Hindlimb muscle (tissue), 1 donor: Measurements from ENCODE around the gene AQP2. TPM values are rescaled to one million over a fixed set of nuclear protein-coding genes. Genes with fewer than 3 reads are reported as not detected.

ENCODE experiments used
- DNase-seq: peaks from one replicate; pipeline ENCODE4 v3.0.0-alpha.2; 2013
- polyA plus RNA-seq: library from polyadenylated mRNA; unstranded; fragments of 120-200 nt; gene quantifications from one replicate; pipeline ENCODE4 v1.2.1, GENCODE V29; 2013; ENCODE audit not compliant: insufficient read length

The AQP2 gene, protein sequence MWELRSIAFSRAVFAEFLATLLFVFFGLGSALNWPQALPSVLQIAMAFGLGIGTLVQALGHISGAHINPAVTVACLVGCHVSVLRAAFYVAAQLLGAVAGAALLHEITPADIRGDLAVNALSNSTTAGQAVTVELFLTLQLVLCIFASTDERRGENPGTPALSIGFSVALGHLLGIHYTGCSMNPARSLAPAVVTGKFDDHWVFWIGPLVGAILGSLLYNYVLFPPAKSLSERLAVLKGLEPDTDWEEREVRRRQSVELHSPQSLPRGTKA
- polyA plus RNA-seq: not detected

GRCh38 chr12:49950273-49951251, at the start of gene AQP2:
AQP2 (plus strand) TSS chr12:49950737; CDS start chr12:49950831, 94 bp downstream.
- no peak for DNase-seq

GRCh38 chr12:49901026-49901425, 49.5 kb upstream of the AQP2 start:
- no peak for DNase-seq

DNA sequence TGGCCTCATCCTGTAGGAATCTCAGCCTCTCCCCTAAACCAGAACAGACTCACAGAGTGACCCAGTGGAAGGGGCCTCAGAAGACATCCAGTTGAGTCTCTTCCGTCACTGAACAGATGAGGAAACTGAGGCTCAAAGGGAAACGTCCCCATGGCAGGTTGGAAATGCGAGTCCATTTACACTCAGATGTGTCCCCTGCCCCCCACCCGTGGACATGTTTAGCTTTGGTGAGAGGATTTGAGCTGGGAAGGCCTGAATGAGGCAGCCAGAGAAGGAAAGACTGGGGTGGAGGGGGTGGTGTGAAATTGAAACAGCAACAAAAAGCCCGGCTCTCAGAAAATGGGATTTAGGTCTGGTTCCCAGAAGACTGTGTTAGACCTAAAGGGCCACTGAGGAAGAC, 48.6 kb upstream of the AQP2 start:
- no peak for DNase-seq

- DNase-seq: no peak
Observed at GRCh38 chr12:49902399-49903350, 47.9 kb upstream of the AQP2 start.

DNA sequence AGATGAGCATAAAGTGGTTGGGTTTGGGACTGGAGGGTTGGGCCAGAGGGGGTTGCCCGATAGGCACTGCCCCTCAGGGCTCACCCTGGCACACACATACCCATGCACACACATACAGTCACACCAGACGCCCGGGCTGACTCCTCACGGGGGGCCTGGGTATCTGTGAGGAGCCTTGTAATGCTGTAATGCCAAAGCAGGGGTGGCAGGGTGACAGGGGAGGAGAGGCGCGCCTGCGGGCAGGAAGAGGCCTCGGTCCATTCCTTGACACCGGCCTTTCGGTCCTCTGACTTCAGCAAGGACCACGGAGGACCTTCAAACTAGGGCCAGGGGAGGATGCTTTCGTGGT, 47.2 kb upstream of the AQP2 start:
- DNase-seq: no peak

- DNase-seq: peak; percentile 76
Observed at GRCh38 chr12:49903700-49904423, 46.7 kb upstream of the AQP2 start, which contains the start of gene FAIM2. FAIM2 (minus strand) TSS chr12:49903900; CDS start chr12:49903792, 108 bp downstream.

DNA sequence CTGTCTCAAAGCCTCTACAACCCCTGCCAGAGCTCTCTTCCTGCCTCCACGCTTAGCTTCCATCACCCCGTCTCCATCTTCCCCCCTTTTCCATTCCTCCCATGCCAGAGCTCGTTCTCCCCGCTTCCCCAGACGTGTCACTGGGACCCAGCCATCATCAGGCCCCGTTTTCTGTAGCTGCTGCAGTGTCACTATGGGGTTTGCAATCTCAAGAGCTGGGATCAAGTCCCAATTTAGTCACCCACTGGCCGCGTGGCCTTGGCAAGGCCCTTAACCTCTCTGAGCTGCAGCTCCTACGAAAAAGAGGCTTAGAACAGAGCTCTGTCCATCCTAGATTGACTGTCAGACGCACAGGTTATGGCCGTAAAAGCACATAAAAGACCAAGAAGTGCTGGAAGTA, 45.9 kb upstream of the AQP2 start:
- no peak for DNase-seq

- DNase-seq: no peak
Observed at GRCh38 chr12:49905718-49906314, 44.7 kb upstream of the AQP2 start.

DNA sequence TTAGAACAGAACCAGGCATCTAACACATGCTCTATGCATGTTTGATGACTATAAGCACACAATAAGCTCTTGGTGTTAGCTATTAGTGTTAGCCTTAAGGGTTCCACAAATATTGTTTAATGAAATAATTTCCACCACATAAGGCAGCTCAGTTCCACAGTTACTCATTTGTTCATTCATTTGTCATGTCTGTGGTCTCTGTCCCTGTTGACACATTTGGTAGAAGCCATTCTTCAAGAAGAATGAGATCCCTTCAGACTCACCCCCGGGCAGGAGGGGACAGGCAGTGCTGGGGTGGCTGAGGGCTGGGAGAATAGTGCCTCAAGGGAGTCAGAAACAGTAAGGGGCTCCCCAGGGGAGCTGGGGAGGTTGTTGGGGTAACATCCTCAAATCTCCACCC, 43.2 kb upstream of the AQP2 start:
- DNase-seq: no peak

DNA sequence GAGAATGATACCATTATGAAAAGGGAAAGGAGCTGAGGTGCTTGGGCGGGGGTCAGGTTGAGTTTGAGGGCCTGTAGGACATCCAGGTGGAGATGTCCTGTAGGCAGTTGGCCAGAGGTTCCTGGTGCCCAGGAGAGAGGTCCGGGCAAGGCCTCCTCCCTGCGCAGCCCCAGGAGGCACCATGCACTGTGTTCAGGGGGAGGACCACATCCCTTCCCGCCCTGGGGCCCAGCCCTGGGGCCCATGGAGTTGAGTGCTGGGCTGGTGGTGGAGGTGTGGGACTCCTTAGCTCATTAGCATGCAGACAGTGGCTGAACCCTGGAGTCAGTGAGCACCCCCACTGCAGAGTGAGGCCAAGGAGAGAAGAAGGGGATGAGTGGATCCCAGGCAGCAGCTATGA, 41.2 kb upstream of the AQP2 start:
- DNase-seq: no peak

DNA sequence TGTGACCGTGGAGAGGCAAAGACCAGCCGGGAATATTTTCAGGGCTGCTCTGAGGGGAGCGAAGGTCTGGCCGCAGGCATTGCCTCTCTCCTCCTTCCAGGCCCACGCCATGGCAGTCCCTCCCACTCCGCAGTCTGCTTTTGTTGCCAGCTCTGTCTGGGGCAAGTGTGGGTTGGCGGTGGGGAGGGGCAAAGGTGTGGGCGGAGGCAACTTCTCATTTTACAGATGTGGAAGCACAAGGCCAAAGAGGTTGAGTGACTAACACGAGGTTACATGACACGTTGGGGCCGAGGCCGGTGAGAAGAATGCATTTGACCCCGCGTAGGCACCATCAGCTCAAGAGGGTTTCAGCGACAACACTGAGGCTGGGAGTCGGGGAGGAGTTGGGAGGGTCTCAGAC, 40.7 kb upstream of the AQP2 start:
- no peak for DNase-seq

GRCh38 chr12:49910331-49911212, 40.0 kb upstream of the AQP2 start:
- no peak for DNase-seq

DNA sequence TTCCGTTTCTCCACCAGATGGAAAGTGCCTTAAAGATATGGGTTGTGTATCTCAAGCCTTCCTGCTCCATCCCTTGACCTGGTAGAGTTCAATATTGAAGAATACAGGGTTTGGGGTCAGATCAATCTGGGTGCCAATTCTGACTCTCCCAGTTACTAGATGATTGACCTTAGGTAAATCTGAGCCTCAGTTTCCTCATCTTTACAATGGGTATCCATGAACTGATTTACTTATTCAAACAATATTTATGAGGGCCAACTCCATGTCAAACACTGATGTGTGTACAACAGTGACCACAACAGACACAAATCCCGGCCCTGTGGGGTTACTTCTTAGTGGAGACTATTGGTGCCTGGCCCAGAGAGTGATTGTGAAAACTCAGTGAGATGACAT, 39.3 kb upstream of the AQP2 start:
- DNase-seq: no peak

- DNase-seq: no peak
Observed at GRCh38 chr12:49912345-49913255, 37.9 kb upstream of the AQP2 start.

GRCh38 chr12:49916129-49916919, 34.2 kb upstream of the AQP2 start:
- DNase-seq: no peak

- DNase-seq: no peak
Observed at GRCh38 chr12:49917166-49917787, 33.3 kb upstream of the AQP2 start.

DNA sequence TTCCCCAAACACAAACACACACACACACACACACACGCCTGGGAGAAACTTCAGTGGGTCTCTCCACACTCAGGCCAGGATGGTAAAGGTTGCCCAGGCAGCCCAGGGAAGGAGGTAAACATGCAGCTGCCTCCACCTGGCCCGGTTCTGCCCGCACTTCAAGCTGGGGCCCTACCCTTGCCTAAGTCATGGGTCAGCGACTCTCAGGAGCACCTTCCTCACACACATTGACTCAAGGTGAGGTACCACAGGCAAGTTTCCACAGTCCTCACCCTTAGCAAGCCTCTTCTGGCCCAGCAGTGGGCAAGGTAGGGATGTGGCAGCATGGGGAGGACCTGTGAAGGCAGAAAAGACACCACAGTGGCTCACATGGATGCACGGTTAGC, 32.8 kb upstream of the AQP2 start:
- no peak for DNase-seq
